HepG2 (cell line): ENCODE data around the gene AIFM1. TPM values are rescaled to one million over a fixed set of nuclear protein-coding genes. Genes with fewer than 3 reads are reported as not detected.

Source experiments
- ATAC-seq: fragments of 200-7000 bp; cut with Tn5 transposase; 3 replicates; pipeline ENCODE4 v1.9.1; 2020; ENCODE audit warnings: mild to moderate bottlenecking, moderate library complexity
- BruUV-seq: library from RNA; stranded (reverse); fragments of 400-500 nt; replicated peaks from 2 replicates; lab custom pipeline; 2021; lab: Mats Ljungman, UMichigan
- CTCF ChIA-PET: fragments of 300-600 bp; formaldehyde crosslinking; extraction: SDS; loops from one replicate; lab custom pipeline; 2021; ENCODE audit warnings: low total read pairs, inconsistent platforms, low intra/inter-chr PET ratio; lab: Yijun Ruan, JAX
- POLR2A ChIA-PET: fragments of 350-600 bp; sonication (Branson Sonifier 250); formaldehyde crosslinking; loops from one replicate; lab custom pipeline; 2020; ENCODE audit warnings: antibody characterized with exemption, inconsistent platforms; lab: Yijun Ruan, JAX
- DNase-seq: peaks from one replicate; pipeline ENCODE4 v3.0.0-alpha.2; 2015; ENCODE audit warnings: low spot score
- FAIRE-seq: peaks from 3 replicates; lab custom pipeline; 2011; peaks lifted over from hg19 to GRCh38; lab: Jason Lieb, UNC
- H2AFZ ChIP-seq: one replicate; pipeline ENCODE4 v1.6.1; 2011; ENCODE audit warnings: low read length, inconsistent platforms
- H3K27ac ChIP-seq: fragments of 300-600 bp; 3 replicates; pipeline ENCODE4 v1.8.0; 2011; ENCODE audit warnings: mixed run types, mild to moderate bottlenecking, mixed read lengths, low read length, inconsistent platforms; ENCODE audit not compliant: insufficient read depth; ENCODE audit errors: extremely low read length
- H3K27me3 ChIP-seq, 2 experiments: fragments of 200-600 bp in 1 of 2; 2 replicates in 1 of 2; 3 replicates in 1 of 2; pipeline versions ENCODE4 v1.6.0 to v1.8.0; 2011; ENCODE audit warnings: low read length in 2 of 2, mild to moderate bottlenecking in 2 of 2, moderate library complexity in 2 of 2, inconsistent platforms in 1 of 2; ENCODE audit not compliant: insufficient read depth in 2 of 2, control insufficient read depth in 1 of 2
- H3K36me3 ChIP-seq, 2 experiments: fragments of 200-600 bp in 1 of 2; replicated peaks in 1 of 2; 2 replicates in 1 of 2; 3 replicates in 1 of 2; pipeline versions ENCODE4 v1.5.1 to v1.8.0; 2011; ENCODE audit warnings: low read length in 2 of 2, inconsistent platforms in 1 of 2; ENCODE audit not compliant: insufficient read depth in 2 of 2, control insufficient read depth in 1 of 2
- H3K4me1 ChIP-seq: 2 replicates; pipeline ENCODE4 v1.5.1; 2012; ENCODE audit warnings: low read length, inconsistent platforms; ENCODE audit not compliant: insufficient read depth
- H3K4me2 ChIP-seq: 2 replicates; pipeline ENCODE4 v1.6.0; 2011; ENCODE audit warnings: low read depth, low read length, inconsistent platforms
- H3K4me3 ChIP-seq, 3 experiments: fragments of 200-600 bp in 1 of 3; sonication (generic), shearing (Covaris generic) in 1 of 3; replicated peaks in 1 of 3; 2 replicates each; pipeline ENCODE4 v1.5.1; 2011 to 2016; ENCODE audit warnings: low read length in 3 of 3, inconsistent platforms in 2 of 3, low read depth in 2 of 3, mild to moderate bottlenecking in 2 of 3, control low read depth in 1 of 3, mixed read lengths in 1 of 3; ENCODE audit not compliant: insufficient read depth in 1 of 3
- H3K79me2 ChIP-seq: one replicate; pipeline ENCODE4 v1.6.1; 2011; ENCODE audit warnings: low read length, inconsistent platforms; ENCODE audit not compliant: insufficient read depth
- H3K9ac ChIP-seq: 2 replicates; pipeline ENCODE4 v1.6.0; 2011; ENCODE audit warnings: mild to moderate bottlenecking, low read depth, low read length, inconsistent platforms; ENCODE audit not compliant: insufficient read depth
- H3K9me3 ChIP-seq: 2 replicates; pipeline ENCODE4 v1.5.1; 2012; ENCODE audit warnings: mild to moderate bottlenecking, low read length
- H4K20me1 ChIP-seq: 2 replicates; pipeline ENCODE4 v1.6.0; 2011; ENCODE audit warnings: inconsistent platforms, mild to moderate bottlenecking, low read length, moderate library complexity; ENCODE audit not compliant: insufficient read depth
- ARNT ChIP-seq: fragments of 450-650 bp; IDR thresholded peaks from 2 replicates; pipeline ENCODE4 v1.6.1; 2017
- CBX1 ChIP-seq: IDR thresholded peaks from one replicate; pipeline ENCODE4 v1.6.1; 2016; ENCODE audit warnings: antibody characterized with exemption, low read depth
- GATA4 ChIP-seq: sonication (generic); IDR thresholded peaks from 2 replicates; pipeline ENCODE4 v1.6.1; 2016; ENCODE audit warnings: antibody characterized with exemption, low read depth, borderline replicate concordance
- HDAC6 ChIP-seq: fragments of 200-600 bp; sonication (generic); IDR thresholded peaks from 2 replicates; pipeline ENCODE4 v1.7.0; 2017; ENCODE audit warnings: mild to moderate bottlenecking, antibody characterized with exemption, low read length, low read depth
- LCORL ChIP-seq, 2 experiments: fragments of 450-650 bp in 1 of 2; sonication (generic) in 1 of 2; formaldehyde crosslinking in 1 of 2; IDR thresholded peaks; 2 replicates each; pipeline versions ENCODE4 v1.5.0 to v1.6.1; 2017 to 2020; ENCODE audit warnings: antibody characterized with exemption in 1 of 2, missing genetic modification reagents in 1 of 2
- MAF1 ChIP-seq: sonication (generic); formaldehyde crosslinking; IDR thresholded peaks from 2 replicates; pipeline ENCODE4 v1.5.0; 2020; ENCODE audit warnings: missing genetic modification reagents, borderline replicate concordance
- NCOA5 ChIP-seq: sonication (generic); formaldehyde crosslinking; IDR thresholded peaks from 2 replicates; pipeline ENCODE4 v1.4.0; 2020; ENCODE audit warnings: missing genetic modification reagents
- NFAT5 ChIP-seq: sonication (generic); formaldehyde crosslinking; IDR thresholded peaks from 2 replicates; pipeline ENCODE4 v1.4.0; 2020; ENCODE audit warnings: missing genetic modification reagents
- NFE2 ChIP-seq: sonication (generic); formaldehyde crosslinking; IDR thresholded peaks from 2 replicates; pipeline ENCODE4 v1.4.0; 2020; ENCODE audit warnings: missing genetic modification reagents
- SALL2 ChIP-seq: sonication (generic); formaldehyde crosslinking; IDR thresholded peaks from 2 replicates; pipeline ENCODE4 v1.8.1; 2023; ENCODE audit warnings: mild to moderate bottlenecking, missing genetic modification reagents, inconsistent platforms
- TAF15 ChIP-seq: fragments of 200-400 bp; formaldehyde crosslinking; IDR thresholded peaks from one replicate; pipeline ENCODE4 v1.6.1; 2018; ENCODE audit warnings: mild to moderate bottlenecking, low read depth, low read length; ENCODE audit not compliant: poor library complexity, severe bottlenecking
- ZFP36 ChIP-seq: fragments of 150-350 bp; IDR thresholded peaks from 2 replicates; pipeline ENCODE4 v1.6.1; 2018; ENCODE audit warnings: borderline replicate concordance, low read length, low read depth; ENCODE audit not compliant: partially characterized antibody
- ZNF30 ChIP-seq: sonication (generic); formaldehyde crosslinking; IDR thresholded peaks from 2 replicates; pipeline ENCODE4 v1.5.0; 2020; ENCODE audit warnings: mild to moderate bottlenecking, missing genetic modification reagents
- ZNF383 ChIP-seq: sonication (generic); formaldehyde crosslinking; IDR thresholded peaks from 2 replicates; pipeline ENCODE4 v1.4.0; 2020; ENCODE audit warnings: missing genetic modification reagents, mild to moderate bottlenecking, borderline replicate concordance
- ZNF607 ChIP-seq: sonication (generic); formaldehyde crosslinking; IDR thresholded peaks from 2 replicates; pipeline ENCODE4 v1.5.1; 2020; ENCODE audit warnings: missing genetic modification reagents, mild to moderate bottlenecking, borderline replicate concordance
- WGBS: methylation state at CpG from one replicate; pipeline ENCODE4 v1.1.6; 2017; ENCODE audit warnings: low lambda C conversion rate; 5-methylcytosine and 5-hydroxymethylcytosine counted together
- in situ Hi-C: cut with HindIII; loops from 2 replicates; pipeline ENCODE4 v1.10.0; 2017; ENCODE audit warnings: low pct_unique_long_range_greater_than_20kb; ENCODE audit not compliant: extremely low pct_ligation_motif_present
- intact Hi-C: fragments of 100-400 bp; cut with micrococcal nuclease; formaldehyde crosslinking; loops from one replicate; pipeline ENCODE4 v1.10.0; 2022; ENCODE audit not compliant: unreplicated experiment
- polyA plus RNA-seq, 8 experiments: library from polyadenylated mRNA; depleted of rRNA in 3 of 8; stranded (reverse) in 7 of 8; unstranded in 1 of 8; fragments of >200 nt; fragmentation: Illumina TruSeq in 4 of 8; extraction: Trizol in 4 of 8; gene quantifications; 2 replicates each; pipeline versions ENCODE4 v1.2.1 to v1.2.3, GENCODE V29; 2011 to 2016; ENCODE audit warnings: low read depth in 4 of 8, missing spikeins in 1 of 8, mixed read lengths in 1 of 8; ENCODE audit not compliant: insufficient read depth in 1 of 8
- total RNA-seq, 5 experiments: library from RNA; depleted of rRNA; stranded (reverse); fragments of >200 nt; fragmentation: Illumina TruSeq; extraction: Trizol; gene quantifications; 2 replicates each; pipeline ENCODE4 v1.2.3, GENCODE V29; 2016; ENCODE audit warnings: low read depth in 1 of 5
- TF ChIP-seq, protein P1 (sequence below): sonication (generic); formaldehyde crosslinking; IDR thresholded peaks from 2 replicates; pipeline ENCODE4 v1.4.0; 2020; ENCODE audit warnings: mild to moderate bottlenecking, missing genetic modification reagents

AIFM1 gene
- total and polyA plus RNA-seq, 2 of the 13 experiments (the other 11 are each of a cell fraction or from before 2014, with no cell fraction given), result 42.8 to 46.9 TPM

DNA sequence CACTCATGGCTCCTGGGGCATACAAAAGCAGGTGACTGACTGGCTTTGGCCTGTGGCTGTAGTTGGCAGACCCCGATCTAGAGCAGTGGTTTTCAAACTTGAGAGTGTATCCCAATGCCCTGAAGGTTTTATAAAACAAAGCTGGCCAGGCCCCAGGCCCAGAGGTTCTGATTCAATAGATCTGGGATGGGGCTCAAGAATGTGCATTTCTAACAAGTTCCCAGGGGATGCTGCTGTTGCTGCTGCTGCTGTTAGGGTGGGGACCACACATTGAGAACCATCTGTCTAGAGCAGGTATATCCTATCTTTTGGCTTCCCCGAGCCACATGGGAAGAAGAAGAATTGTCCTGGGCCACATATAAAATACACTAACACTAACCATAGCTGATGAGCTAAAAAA lies 7.3 kb downstream of the AIFM1 start:
- H3K36me3 ChIP-seq, result no peaks in the 10 kb centered on the region
- H3K4me1 ChIP-seq, result peaks cover 22% of the 10 kb centered on the region
- H4K20me1 ChIP-seq, result no peaks in the 10 kb centered on the region
- WGBS, result 100% methylated on average over 2 of the region's 2 CpGs
- DNase-seq (no peak), ATAC-seq (no peak), FAIRE-seq (no peak)
- H2AFZ ChIP-seq, result no peak overlapping the region
- H3K27ac ChIP-seq, result no peak overlapping the region
- no peaks in the 10 kb centered on the region for H3K27me3 ChIP-seq
- H3K79me2 ChIP-seq, result peaks cover 15% of the 10 kb centered on the region
- H3K9me3 ChIP-seq, result no peaks in the 10 kb centered on the region
- no peak overlapping the region for H3K9ac ChIP-seq
- TF ChIP-seq GATA4, result no peak
- TF ChIP-seq, protein P1, sequence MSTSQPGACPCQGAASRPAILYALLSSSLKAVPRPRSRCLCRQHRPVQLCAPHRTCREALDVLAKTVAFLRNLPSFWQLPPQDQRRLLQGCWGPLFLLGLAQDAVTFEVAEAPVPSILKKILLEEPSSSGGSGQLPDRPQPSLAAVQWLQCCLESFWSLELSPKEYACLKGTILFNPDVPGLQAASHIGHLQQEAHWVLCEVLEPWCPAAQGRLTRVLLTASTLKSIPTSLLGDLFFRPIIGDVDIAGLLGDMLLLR (CRISPR knock-in tag), result no peak
- TF ChIP-seq LCORL (IDR thresholded peaks at IDR 0.05), result no peak
- TF ChIP-seq LCORL (CRISPR knock-in tag; IDR thresholded peaks at IDR 0.05), result no peak
- no peak for TF ChIP-seq NFAT5 (CRISPR knock-in tag)
- TF ChIP-seq ZNF607 (CRISPR knock-in tag), result no peak
- TF ChIP-seq CBX1, result no peak
- TF ChIP-seq ARNT, result no peak
- TF ChIP-seq HDAC6, result no peak
- no peak for TF ChIP-seq NCOA5 (CRISPR knock-in tag)
- TF ChIP-seq ZFP36, result no peak
- TF ChIP-seq NFE2 (CRISPR knock-in tag), result no peak
- TF ChIP-seq TAF15, result no peak
- no peak for TF ChIP-seq SALL2 (CRISPR knock-in tag)
- no peak for TF ChIP-seq ZNF383 (CRISPR knock-in tag)
- TF ChIP-seq ZNF30, result no peak
- no peak for TF ChIP-seq MAF1 (CRISPR knock-in tag)
- BruUV-seq, result no TSS peak
- no peak overlapping the region for H3K4me3 ChIP-seq
- in situ Hi-C loops, result no loop called here
- ChIA-PET POLR2A (no interaction called here), CTCF (no interaction called here)
- intact Hi-C loops, result no loop called here
- no peak overlapping the region for H3K4me2 ChIP-seq
